GM21619 (cell line): ENCODE data around the gene AKAP7.
"Not testable (repeated sequence)": the region's sequence is repeated elsewhere in the genome, so short reads cannot be mapped to it uniquely, and the experiment has no call there.

Source experiments
- ATAC-seq: cut with Tn5 transposase; IDR thresholded peaks from one replicate; pipeline ENCODE4 v1.9.1; 2021; ENCODE audit not compliant: unreplicated experiment

AKAP7 gene

DNA sequence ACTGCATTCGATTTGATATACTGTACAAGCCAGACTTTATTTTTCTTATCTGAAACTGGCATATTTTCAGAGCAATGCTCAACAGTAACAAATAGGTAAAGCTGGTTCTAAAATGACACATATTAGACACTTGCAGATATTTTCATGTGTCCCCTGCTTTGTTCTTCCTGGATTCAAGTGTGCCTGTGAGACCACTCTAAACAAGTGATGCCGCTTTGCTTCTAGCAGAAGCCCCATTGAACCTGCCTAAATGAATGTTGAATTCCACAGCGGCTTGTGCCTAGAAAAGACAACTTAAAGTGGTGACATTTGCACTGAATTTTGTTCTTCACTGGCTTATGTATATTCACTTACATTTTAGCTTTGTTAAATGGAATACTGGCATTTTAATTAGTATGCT is 115.7 kb downstream of the AKAP7 start:
- ATAC-seq = no peak

DNA sequence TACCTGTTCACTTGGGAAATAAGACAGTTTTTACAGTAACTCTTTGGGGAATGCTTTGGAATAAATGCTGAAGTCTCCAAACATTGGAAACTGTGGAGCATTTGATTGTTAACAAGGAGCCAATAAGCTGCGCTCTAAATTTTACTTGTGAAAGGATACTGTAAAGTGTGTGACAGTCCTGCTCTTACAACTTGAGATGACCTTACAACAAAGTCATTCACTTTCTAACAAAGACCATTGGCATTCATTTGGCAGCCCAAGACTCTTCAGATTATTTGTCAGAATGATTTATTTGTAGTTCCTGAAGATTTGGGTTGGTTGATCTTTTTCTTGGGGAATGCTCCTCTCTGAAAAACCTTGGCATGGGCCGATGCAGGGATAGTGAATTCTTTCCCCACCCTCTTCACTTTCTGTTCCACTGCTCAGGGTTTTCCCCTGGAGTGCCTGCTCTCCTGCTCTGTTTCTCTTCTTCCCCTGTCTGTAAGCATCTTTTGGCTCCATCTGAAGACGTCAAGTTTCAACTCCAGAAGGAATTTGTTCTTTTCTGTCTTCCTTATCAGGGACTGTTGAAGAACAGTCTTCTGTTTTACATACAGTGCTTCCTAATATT is 116.4 kb downstream of the AKAP7 start:
- ATAC-seq = no peak

DNA sequence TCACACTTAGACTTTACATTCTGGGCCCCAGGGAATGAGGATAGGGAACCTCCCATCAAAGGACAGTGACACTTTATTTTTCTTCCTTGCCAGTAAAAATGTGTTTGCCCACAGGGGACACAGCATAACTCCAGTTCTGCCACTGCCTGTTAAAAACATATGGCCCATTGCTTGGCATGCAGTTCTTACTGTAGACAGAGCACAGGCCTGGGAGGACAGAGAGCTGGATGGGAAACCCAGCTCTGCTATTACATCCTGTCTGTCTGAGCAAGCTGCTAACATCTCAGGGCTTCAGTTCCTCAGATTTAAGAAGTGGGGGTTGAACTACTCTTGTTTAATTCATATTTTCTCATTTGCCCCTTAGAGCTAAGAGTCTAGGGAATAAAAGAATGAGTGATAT is 120.2 kb downstream of the AKAP7 start:
- ATAC-seq = no peak

DNA sequence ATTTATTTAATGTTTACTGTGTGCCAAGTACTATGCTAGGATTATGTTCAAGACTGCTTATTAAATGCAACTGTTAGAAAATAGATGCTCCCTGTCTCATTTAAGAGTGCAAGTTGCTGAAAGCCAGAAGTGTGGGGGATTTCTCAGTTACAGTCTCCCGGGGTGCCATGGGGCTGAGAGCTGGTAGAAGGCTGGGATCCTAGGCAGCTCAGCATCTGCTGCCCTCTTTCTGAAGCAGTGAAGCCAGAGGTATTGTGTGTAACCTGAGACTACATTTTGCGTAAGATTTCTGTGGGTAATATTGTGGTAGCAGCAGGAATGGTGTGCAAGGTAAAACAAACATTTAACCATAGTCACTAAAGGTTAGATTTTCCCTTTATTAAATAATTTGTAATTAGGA is 120.6 kb downstream of the AKAP7 start:
- no peak for ATAC-seq

DNA sequence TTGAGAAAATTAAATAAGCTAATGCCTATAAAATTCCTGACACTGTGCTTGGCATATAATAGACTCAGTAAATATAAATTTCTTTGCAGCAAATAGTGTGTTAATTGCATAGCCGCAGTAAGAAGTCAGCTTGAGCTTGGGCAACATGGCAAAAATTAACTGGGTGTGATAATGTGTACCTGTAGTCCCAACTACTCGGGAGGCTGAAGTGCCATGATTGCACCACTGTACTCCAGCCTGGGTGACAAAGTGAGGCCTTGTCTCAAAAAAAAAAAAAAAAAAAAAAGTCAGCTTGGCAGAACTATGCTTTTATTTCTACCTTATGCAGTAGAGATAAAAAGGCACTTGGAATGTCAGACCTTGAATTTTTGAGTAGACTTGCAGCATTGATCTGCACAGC is 121.8 kb downstream of the AKAP7 start:
- ATAC-seq = no peak

DNA sequence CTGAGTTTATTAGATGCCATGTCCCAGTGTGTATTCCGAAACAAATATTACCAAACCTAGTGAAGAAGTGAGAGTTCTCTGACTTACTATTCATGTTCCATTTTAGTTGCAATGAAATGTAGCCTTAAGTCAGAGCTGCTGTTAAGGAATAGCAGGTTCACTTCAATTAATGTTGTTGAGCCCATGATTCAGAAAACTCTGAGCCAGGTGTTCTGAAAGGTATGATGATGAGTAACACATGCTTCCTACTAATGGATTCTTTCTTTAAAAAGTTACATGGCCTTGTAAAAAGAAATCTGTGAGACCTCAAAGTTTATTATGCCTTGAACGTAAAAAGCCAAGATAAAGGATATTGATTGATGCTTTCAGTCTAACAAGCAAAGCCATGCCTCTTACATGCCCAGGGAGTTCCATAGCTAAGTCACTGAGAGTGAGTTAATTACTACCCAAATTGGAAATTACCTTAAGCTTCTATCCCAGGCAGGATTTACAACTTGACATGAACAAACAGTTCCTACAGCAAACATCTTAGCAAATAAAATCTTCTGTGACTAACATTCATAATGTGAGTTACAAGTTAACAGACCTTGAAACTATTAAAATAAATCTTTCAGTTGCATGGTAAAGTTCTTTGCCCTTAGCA is 122.9 kb downstream of the AKAP7 start:
- no peak for ATAC-seq

DNA sequence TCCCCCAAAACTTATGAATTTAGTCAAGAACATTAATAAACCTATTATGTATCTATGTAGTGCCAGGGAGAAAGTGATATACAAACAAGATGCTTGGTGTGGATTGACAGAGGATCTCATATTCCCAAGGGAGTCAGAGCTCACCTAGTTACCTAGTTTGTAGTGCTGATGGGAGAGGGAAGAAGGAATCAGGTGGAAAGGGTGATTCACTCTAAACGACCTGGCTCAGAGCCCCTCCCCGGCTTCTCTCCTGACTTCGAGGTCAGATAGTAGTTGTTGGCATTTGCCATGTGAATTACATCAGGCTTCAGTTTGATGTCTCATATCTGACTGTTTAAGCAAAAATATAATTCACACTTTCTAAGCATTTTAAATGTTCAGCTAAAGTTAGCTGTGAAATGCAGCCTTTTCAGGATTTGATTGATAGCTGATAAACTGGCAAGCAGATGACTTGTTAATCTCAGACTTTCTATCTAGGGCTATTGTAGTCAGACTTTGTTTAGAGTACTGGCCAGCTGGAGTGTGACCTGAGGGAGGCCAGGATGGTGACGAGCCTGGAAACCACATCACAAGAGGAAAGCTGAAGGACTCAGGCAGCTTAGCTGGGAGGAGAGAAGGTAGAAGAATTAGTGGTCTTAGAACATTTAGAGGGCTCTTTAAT is 123.7 kb downstream of the AKAP7 start:
- no peak for ATAC-seq

DNA sequence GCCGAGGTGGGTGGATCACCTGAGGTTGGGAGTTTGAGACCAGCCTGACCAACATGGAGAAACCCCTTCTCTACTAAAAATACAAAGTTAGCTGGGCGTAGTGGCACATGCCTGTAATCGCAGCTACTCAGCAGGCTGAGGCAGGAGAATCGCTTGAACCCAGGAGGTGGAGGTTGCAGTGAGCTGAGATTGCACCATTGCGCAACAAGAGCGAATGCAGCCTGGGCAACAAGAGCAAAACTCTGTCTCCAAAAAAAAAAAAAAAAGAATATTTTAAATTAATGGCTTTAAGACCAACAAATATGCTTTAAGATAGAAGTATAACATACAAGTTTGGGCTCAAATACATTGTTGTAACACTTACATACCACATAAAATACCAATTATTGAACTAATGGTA is 125.7 kb downstream of the AKAP7 start:
- not testable (repeated sequence) for ATAC-seq

DNA sequence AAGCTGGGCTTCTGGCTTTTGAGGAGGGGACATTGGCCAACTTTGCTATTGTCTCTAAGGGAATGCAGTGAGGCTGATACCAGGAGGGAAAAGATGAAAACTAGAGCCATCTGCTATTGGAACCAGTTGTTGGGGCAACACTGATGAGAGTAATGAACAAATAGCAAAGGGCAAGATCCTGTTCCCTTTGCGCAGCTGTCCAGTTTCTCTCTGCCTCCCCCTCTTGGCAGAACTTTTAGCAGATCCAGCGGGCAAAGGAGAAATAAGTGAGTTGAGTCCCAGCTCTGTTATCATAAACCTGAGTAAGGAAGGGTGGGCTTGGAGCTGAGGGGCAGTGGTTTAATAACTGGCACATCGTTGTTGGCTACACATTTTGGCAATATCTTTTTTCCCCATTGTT is 126.8 kb downstream of the AKAP7 start:
- no peak for ATAC-seq

DNA sequence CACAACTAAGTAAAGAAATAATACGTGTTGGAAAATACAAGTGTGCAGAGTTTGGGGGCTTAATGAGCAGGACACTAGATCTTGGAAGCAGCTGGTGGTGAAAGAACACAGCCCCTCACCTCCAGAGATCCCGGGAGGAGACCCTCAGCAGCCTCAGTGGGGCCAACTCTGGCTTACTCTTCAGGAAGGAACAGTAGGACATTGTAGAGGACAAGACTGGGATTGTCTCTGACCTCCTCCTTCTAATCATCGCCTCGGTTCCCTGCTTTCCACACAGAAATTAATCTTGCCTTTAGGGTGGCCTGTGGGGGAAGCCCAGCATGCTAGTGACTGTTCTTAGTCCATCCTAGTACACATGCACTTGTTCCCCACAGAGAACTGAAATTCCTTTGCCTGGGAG is 130.7 kb downstream of the AKAP7 start:
- no peak for ATAC-seq

DNA sequence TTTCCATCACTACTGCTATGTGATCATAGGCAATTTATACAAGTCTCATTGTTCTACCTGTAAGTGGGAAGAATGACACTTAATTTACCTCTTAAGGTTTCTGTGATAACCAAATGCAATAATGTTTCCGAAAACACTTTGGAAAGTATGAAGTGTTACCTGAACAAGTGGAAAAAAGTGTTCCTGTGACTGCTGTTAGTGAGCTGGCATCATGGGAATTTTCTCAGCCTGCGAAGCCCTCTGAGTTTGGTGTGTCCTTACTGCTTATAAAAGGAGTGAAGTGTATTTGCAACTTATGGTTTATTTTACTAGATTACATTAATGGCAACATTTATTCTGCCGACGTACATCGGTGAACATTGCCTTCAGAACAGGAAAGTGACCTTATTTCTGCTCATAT is 133.0 kb downstream of the AKAP7 start:
- no peak for ATAC-seq

DNA sequence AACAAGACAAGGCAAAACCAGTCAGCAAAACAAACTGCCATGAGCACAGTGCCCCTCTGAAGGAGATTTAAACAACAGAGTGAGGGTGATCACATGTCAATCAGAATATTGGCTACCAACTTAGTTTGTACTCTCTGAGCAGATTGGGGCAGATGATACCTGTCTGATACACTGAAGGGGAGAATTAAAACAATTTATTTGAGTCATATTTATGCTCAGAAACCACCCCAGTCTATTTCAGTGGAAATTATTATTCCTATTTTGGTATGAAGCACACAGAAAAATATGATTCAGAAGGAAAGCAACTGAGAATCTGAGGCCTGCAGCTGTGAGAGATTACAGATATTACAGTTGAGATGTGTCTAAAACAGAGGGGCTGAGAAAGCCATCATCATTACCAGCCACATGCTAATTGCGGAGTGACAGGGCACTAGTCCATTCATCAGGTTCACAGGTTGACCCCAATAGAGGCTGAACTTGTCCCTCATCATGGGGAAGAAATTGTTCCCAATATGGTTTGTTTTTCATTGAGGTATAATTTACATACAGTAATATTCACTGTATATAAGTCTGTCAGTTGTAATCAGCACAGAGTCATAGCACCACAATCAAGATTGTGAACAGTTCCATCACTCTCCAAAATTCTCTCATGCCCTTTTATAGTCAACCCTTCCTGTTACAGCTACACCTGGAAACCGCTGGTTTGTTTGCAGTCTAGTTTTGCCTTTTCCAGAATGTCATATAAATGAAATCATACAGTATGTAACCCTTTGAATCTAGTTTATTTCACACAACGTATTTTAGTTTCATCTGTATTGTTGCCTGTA is 134.5 kb downstream of the AKAP7 start:
- no peak for ATAC-seq

DNA sequence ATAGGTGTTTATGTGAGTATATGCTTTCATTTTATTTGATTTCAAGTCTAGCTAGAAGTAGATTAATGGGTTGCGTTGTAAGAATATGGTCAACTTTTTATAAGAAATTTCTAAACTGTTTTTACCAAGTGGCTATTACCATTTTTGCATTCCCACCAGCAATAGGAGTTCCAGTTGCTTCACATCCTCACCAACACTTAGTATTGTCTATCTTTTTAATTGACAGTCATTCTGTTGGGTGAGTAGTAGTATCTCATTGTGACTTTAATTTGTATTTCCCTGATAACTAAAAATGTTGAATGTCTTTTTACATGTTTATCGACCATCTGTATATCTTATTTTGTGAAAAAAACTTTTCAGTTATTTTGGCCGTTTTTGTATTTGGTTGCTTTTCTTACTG is 135.3 kb downstream of the AKAP7 start:
- ATAC-seq = no peak

DNA sequence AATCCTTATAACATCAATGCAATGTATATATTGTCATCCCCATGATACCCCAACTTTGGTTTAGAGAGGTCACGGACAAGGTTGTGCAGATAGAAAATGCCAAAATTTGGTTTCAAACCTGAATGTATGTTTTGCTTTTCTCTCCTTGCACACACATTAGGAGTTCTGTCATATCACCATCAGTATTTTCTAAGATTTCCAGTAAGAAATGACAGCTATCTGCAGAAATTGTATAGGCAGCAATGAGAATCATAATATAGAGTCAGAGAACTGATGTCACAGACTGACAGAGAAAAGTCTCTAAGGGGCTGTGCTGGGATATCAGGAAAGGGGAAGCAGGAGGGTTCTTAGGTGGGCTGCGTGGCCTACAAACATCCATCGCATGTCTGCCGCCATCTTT is 140.0 kb downstream of the AKAP7 start:
- ATAC-seq = no peak

DNA sequence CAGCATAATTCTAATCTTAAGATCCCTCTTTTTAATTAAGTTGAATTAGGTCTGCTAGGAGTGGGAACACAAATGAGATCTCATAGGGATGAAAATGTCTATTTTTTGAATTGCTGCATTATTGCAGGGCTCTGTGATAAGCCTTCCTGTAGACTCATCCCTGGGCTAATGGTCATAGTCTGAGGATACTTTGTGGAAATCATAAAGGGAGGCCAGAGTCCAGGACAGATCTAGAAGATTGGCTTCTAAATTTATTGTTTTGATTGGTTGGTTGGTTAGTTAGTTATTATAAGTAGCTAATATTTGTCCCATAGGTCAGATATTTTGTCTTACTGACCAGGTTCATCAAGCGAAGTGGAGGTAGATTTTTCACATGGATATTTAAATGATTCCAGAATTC is 142.3 kb downstream of the AKAP7 start:
- no peak for ATAC-seq

DNA sequence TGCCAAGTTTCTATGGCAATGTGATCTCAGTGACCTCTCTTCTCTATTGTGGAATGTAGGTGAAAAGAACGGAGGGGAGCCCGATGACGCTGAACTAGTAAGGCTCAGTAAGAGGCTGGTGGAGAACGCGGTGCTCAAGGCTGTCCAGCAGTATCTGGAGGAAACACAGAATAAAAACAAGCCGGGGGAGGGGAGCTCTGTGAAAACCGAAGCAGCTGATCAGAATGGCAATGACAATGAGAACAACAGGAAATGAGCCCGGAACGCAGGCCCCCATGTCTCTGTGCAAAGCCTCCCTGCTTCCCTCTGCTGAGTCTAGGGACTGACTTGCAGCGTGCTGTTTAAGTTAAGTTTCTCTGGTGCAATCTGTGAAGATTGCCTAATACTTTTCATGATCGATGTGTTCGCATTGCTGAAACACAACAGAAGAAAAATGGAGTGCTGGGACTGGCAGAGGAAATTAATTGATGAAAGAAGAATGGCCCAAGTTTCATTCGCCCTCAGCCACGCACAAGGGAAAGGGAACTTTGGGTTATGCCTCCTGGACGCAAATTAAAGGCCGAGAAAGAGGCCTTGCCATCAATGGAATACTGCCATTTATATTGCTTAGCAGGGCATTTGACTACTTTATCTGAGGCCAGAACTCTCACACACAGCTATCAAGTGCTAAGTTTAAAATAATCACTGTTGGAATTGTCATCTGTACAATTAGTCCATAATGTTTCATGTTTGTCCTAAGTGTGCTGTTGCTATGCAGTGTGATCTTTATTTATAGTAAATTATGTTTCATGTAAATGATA is 146.4 kb downstream of the AKAP7 start:
- peak; percentile 73 for ATAC-seq

DNA sequence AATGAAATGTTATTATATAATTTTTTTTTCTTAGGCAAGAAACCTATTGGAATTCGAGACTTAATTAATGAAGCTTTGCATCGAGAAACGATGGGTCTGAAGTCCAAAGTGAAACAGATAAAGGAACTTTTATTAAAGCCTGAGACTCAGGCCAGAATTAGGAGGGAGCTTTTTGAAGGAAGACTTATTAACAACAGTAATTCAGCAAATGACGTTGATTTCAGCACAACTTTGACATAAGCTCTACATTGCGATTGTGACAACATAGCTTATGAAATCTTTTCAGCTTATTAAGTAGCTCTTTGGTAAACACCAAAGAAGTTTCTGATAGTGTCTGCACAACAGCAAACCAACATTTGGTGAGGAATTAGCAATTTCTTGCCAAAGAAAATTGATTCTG is 147.1 kb downstream of the AKAP7 start:
- no peak for ATAC-seq

DNA sequence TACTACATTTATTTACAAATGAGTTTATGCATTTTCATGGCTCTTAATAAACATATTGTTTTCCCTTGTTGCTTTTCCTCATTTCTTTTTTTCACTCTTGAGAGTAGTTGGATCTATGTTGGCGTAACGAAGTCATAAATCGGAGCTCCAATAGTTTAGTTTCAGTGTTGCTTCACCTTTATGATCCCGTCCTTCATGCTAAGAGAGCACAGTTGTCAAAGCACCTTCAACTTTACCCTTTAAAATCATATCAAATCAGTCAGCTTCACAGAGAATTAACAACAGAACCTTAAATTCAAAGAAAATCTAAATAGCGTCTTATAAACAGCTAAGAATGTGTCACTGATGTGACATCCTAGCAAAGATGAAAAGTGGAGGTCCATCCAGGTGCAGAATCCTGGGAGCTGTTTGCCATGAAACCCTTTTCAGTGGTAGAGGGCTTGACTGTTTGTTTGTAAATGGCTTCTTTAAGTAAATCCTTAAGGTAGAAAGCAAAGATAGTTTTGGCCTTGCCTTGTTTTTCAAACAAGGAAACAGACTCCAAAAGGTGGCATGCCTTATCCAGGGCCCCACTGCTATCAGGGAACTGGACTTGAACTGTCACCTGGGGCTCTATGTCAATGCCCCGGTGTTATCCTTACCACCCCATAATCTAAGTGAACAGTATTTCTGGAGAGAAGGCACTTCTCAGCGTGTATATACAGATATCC is 148.4 kb downstream of the AKAP7 start:
- no peak for ATAC-seq

DNA sequence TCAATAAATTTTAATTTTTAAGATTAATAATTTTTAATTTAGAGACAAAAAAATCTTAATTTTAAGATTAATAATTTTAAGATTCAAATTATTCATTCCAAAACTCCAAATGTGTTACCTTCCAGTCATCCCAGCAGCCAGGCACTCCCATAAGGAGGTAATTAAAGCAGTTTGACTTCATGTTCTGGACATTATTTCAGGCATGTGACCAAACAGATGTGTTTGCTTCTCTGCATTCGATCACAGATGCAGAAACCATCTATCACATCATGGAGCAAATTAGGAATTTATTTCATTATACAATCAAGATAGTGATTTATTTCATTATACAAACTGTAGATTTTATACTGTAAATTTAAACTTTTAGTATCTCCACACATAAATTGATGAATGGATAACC is 150.3 kb downstream of the AKAP7 start:
- no peak for ATAC-seq

DNA sequence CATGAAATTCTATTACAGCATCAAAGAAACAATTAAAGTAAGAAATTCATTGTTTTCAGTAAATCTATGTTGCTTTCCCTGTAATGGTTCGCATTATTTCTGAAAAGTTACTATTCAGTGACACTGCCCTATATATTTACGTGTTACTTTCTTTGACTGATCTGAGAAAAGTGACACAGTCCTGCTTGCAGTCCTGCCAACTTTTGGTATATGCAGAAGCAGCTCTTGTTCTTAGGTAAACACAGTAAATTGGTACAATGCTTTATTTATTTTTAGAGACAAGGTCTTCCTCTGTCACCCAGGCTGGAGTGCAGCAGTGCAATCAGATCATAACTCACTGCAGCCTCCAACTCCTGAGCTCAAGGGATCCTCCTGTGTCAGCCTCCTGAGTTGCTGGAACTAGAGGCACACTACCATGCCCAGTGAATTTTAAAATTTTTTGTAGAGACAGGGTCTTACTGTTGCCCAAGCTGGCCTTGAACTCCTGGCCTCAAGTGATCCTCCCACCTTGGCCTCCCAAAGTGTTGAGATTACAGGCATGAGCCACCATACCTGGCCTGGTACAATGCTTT is 151.3 kb downstream of the AKAP7 start:
- ATAC-seq = no peak
